HCT116 (cell line): ENCODE measurements around the gene ATG12. TPM values are rescaled to one million over a fixed set of nuclear protein-coding genes. Genes with fewer than 3 reads are reported as not detected.

Source experiments
- ATAC-seq: fragments of 200-7000 bp; cut with Tn5 transposase; 2 replicates; pipeline ENCODE4 v1.9.1; 2020; ENCODE audit warnings: mild to moderate bottlenecking, moderate library complexity
- BruUV-seq: library from RNA; stranded (reverse); fragments of 400-500 nt; replicated peaks from 2 replicates; lab custom pipeline; 2021; lab: Mats Ljungman, UMichigan
- CTCF ChIA-PET: fragments of 300-600 bp; sonication (Branson Sonifier 250); formaldehyde crosslinking; loops from one replicate; lab custom pipeline; 2021; ENCODE audit warnings: antibody characterized with exemption; lab: Charles Lee
- POLR2A ChIA-PET: fragments of 300-600, 350-600 bp; sonication (Branson Sonifier 250); formaldehyde crosslinking; loops from one replicate; lab custom pipeline; 2021; ENCODE audit warnings: antibody characterized with exemption; lab: Charles Lee
- RAD21 ChIA-PET, 2 experiments: fragments of 300-600 bp; sonication (Branson Sonifier 250); formaldehyde crosslinking; loops; one replicate each; lab custom pipeline; 2023; ENCODE audit warnings: low total read pairs in 2 of 2; ENCODE audit not compliant: uncharacterized antibody in 2 of 2, unreplicated experiment in 2 of 2, low non-redundant PET in 1 of 2; lab: Charles Lee
- DNase-seq: peaks from one replicate; pipeline ENCODE4 v3.0.0-alpha.2; 2010; ENCODE audit warnings: low read depth, low spot score
- H2AFZ ChIP-seq: fragments of 200-600 bp; shearing (Covaris generic), sonication (generic); 2 replicates; pipeline ENCODE4 v1.6.1; 2017; ENCODE audit warnings: low read depth, mixed run types, mixed read lengths, antibody characterized with exemption, low read length; ENCODE audit not compliant: poor library complexity, severe bottlenecking
- H3K27ac ChIP-seq: 2 replicates; pipeline ENCODE4 v1.5.1; 2012; ENCODE audit warnings: low read depth, low read length
- H3K27me3 ChIP-seq: fragments of 200-600 bp; sonication (generic); 2 replicates; pipeline ENCODE4 v1.6.1; 2016; ENCODE audit warnings: mixed run types, low read length, mixed read lengths; ENCODE audit not compliant: insufficient read depth
- H3K36me3 ChIP-seq, 2 experiments: fragments of 200-500 bp in 1 of 2; fragments of 200-600 bp in 1 of 2; sonication (Bioruptor generic) in 1 of 2; sonication (generic) in 1 of 2; 2 replicates each; pipeline versions ENCODE4 v1.5.1 to v1.6.1; 2014 to 2016; ENCODE audit warnings: low read length in 2 of 2, inconsistent platforms in 1 of 2, mixed read lengths in 1 of 2, mixed run types in 1 of 2; ENCODE audit not compliant: insufficient read depth in 2 of 2, control insufficient read depth in 1 of 2
- H3K4me1 ChIP-seq, 2 experiments: fragments of 200-600 bp in 1 of 2; sonication (generic) in 1 of 2; 2 replicates each; pipeline versions ENCODE4 v1.5.1 to v1.6.1; 2012 to 2017; ENCODE audit warnings: low read length in 2 of 2, inconsistent platforms in 1 of 2, mild to moderate bottlenecking in 1 of 2, mixed read lengths in 1 of 2, mixed run types in 1 of 2, moderate library complexity in 1 of 2; ENCODE audit not compliant: insufficient read depth in 2 of 2, control insufficient read depth in 1 of 2
- H3K4me2 ChIP-seq: fragments of 200-600 bp; sonication (generic); 2 replicates; pipeline ENCODE4 v1.6.1; 2017; ENCODE audit warnings: mixed run types, low read length, mixed read lengths
- H3K4me3 ChIP-seq, 2 experiments: fragments of 200-600 bp in 1 of 2; sonication (generic) in 1 of 2; replicated peaks in 1 of 2; 2 replicates each; pipeline ENCODE4 v1.5.1; 2011 to 2016; ENCODE audit warnings: low read length in 2 of 2, control low read depth in 1 of 2, low read depth in 1 of 2, mild to moderate bottlenecking in 1 of 2, mixed read lengths in 1 of 2, mixed run types in 1 of 2
- H3K79me2 ChIP-seq: fragments of 200-600 bp; sonication (generic); 2 replicates; pipeline ENCODE4 v1.6.1; 2017; ENCODE audit warnings: mild to moderate bottlenecking, mixed run types, low read length, moderate library complexity, mixed read lengths; ENCODE audit not compliant: insufficient read depth
- H3K9ac ChIP-seq: fragments of 200-600 bp; sonication (generic); 2 replicates; pipeline ENCODE4 v1.6.1; 2016; ENCODE audit warnings: low read length, mixed read lengths
- H3K9me2 ChIP-seq: fragments of 200-600 bp; sonication (generic), shearing (Covaris generic); 2 replicates; pipeline ENCODE4 v1.6.1; 2017; ENCODE audit warnings: mixed run types, mild to moderate bottlenecking, moderate library complexity; ENCODE audit not compliant: insufficient read depth
- H3K9me3 ChIP-seq, 2 experiments: fragments of 200-500 bp in 1 of 2; fragments of 200-600 bp in 1 of 2; sonication (Bioruptor generic) in 1 of 2; sonication (generic) in 1 of 2; 2 replicates each; pipeline ENCODE4 v1.6.1; 2014 to 2017; ENCODE audit warnings: low read length in 2 of 2, mixed read lengths in 2 of 2, inconsistent platforms in 1 of 2, low read depth in 1 of 2, mild to moderate bottlenecking in 1 of 2, mixed run types in 1 of 2, moderate library complexity in 1 of 2; ENCODE audit not compliant: control insufficient read depth in 1 of 2, insufficient read depth in 1 of 2
- H4K20me1 ChIP-seq: fragments of 200-600 bp; sonication (generic), shearing (Covaris generic); 2 replicates; pipeline ENCODE4 v1.6.1; 2017; ENCODE audit warnings: mixed run types, mild to moderate bottlenecking, moderate library complexity; ENCODE audit not compliant: insufficient read depth
- CBX3 ChIP-seq: IDR thresholded peaks from 2 replicates; pipeline ENCODE4 v1.6.1; 2012; ENCODE audit warnings: low read depth
- CTCF ChIP-seq, 3 experiments: fragments of 200-600 bp in 1 of 3; sonication (generic) in 1 of 3; IDR thresholded peaks in 2 of 3; conservative IDR thresholded peaks in 1 of 3; 2 replicates each; pipeline ENCODE4 v1.5.1; 2012 to 2017; ENCODE audit warnings: low read depth in 2 of 3, low read length in 2 of 3, antibody characterized with exemption in 1 of 3, borderline replicate concordance in 1 of 3, control low read depth in 1 of 3, mild to moderate bottlenecking in 1 of 3, mixed read lengths in 1 of 3, mixed run types in 1 of 3, moderate library complexity in 1 of 3; ENCODE audit not compliant: insufficient read depth in 1 of 3
- JUND ChIP-seq: IDR thresholded peaks from 2 replicates; pipeline ENCODE4 v1.6.1; 2012
- RAD21 ChIP-seq: IDR thresholded peaks from 2 replicates; pipeline ENCODE4 v1.6.1; 2012; ENCODE audit warnings: low read depth, mild to moderate bottlenecking
- SIN3A ChIP-seq: IDR thresholded peaks from 2 replicates; pipeline ENCODE4 v1.6.1; 2012; ENCODE audit warnings: low read depth
- YY1 ChIP-seq: IDR thresholded peaks from 2 replicates; pipeline ENCODE4 v1.6.1; 2011; ENCODE audit warnings: low read length, low read depth, moderate library complexity, mild to moderate bottlenecking; ENCODE audit not compliant: insufficient replicate concordance; ENCODE audit errors: extremely low read depth
- ZFX ChIP-seq: fragments of 450-650 bp; IDR thresholded peaks from 2 replicates; pipeline ENCODE4 v1.6.1; 2017
- ZNF274 ChIP-seq: fragments of 200-500 bp; sonication (Bioruptor generic); IDR thresholded peaks from 2 replicates; pipeline ENCODE4 v1.6.1; 2014; ENCODE audit warnings: mild to moderate bottlenecking, low read depth, low read length, inconsistent platforms
- intact Hi-C: fragments of 100-400 bp; cut with micrococcal nuclease; formaldehyde crosslinking; loops from 2 replicates; pipeline ENCODE4 v1.10.0; 2022
- total RNA-seq: library from RNA; stranded (reverse); gene quantifications from one replicate; pipeline ENCODE4 v1.2.1, GENCODE V29; 2021; ENCODE audit not compliant: unreplicated experiment

Gene ATG12
- total RNA-seq, 1 experiment from 2014 or later, result 270 TPM

- no peak for TF ChIP-seq RAD21
- no peak for TF ChIP-seq JUND
- TF ChIP-seq YY1, result no peak
- no peak for TF ChIP-seq CBX3
- TF ChIP-seq ZFX, result no peak
- TF ChIP-seq ZNF274, result no peak
- no peak for TF ChIP-seq SIN3A
- TF ChIP-seq CTCF (IDR thresholded peaks at IDR 0.05 in 2 of 3, conservative IDR thresholded peaks at IDR 0.05 in 1 of 3; ENCODE audit: borderline replicate concordance in 1 of 3, insufficient read depth in 1 of 3, low read depth in 2 of 3, low read length in 2 of 3), result no peak
- no peaks in the 10 kb centered on the region for H3K79me2 ChIP-seq
Observed at GRCh38 chr5:115778417-115778816, 62.9 kb downstream of the ATG12 start.

More at GRCh38 chr5:115778417-115778816, 62.9 kb downstream of the ATG12 start:
- CTCF ChIA-PET, result no interaction called here
- H3K4me2 ChIP-seq, result no peak overlapping the region
- H4K20me1 ChIP-seq, result no peaks in the 10 kb centered on the region
- H3K27ac ChIP-seq, result no peak overlapping the region
- RAD21 ChIA-PET, result no interaction called here
- H3K9me2 ChIP-seq, result no peaks in the 10 kb centered on the region; the same call in 1 of the 2 replicates
- H3K27me3 ChIP-seq, result no peaks in the 10 kb centered on the region
- no peaks in the 10 kb centered on the region for H3K4me1 ChIP-seq
- peak overlapping the region; percentile 24 for H2AFZ ChIP-seq
- H3K9ac ChIP-seq, result no peak overlapping the region
- H3K36me3 ChIP-seq, result no peaks in the 10 kb centered on the region
- H3K9me3 ChIP-seq, result no peaks in the 10 kb centered on the region
- POLR2A ChIA-PET, result no interaction called here
- DNase-seq (no peak), ATAC-seq (no peak)
- intact Hi-C loops, result no loop called here
- no TSS peak for BruUV-seq
- H3K4me3 ChIP-seq, result no peak overlapping the region

Other genes starting within 250 kb of the ATG12 start
- 2.9 TPM for gene TICAM2, start 239.1 kb downstream of the ATG12 start, total RNA-seq
- 167 TPM for gene TMED7, start 215.5 kb downstream of the ATG12 start, total RNA-seq
- gene CDO1, start 24.9 kb downstream of the ATG12 start, total RNA-seq, result 0.17 TPM
- 432 TPM for gene AP3S1, start 370 bp upstream of the ATG12 start, total RNA-seq
- 1.9 TPM for gene LVRN, start 120.9 kb upstream of the ATG12 start, total RNA-seq
- 22.9 TPM for gene ARL14EPL, start 190.9 kb upstream of the ATG12 start, total RNA-seq
- 35.3 TPM for gene COMMD10, start 243.5 kb upstream of the ATG12 start, total RNA-seq